ENCODE results near the gene NRSN2.
"Not testable (repeated sequence)": the region's sequence is repeated elsewhere in the genome, so short reads cannot be mapped to it uniquely, and the experiment has no call there.

NRSN2 gene

DNA sequence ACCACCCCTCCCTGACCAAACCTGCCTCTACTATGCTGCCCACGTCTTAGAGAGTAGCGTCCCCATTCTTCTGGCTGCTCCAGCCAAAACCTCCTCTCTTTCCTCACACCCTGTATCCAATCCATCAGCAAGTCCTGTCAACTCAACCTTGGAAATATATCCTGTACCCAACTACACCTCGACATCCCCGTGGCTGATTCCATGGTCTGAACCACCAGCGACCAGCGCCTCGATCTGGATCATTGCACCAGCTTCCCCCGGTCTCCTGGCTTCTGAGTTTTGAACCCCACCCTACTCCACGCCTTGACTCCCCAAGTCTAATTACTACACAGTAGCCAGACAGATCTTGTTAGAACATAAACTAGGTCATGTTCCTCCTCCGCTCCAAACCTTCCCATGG, 9.8 kb downstream of the NRSN2 start:
- FAIRE-seq: no peak

DNA sequence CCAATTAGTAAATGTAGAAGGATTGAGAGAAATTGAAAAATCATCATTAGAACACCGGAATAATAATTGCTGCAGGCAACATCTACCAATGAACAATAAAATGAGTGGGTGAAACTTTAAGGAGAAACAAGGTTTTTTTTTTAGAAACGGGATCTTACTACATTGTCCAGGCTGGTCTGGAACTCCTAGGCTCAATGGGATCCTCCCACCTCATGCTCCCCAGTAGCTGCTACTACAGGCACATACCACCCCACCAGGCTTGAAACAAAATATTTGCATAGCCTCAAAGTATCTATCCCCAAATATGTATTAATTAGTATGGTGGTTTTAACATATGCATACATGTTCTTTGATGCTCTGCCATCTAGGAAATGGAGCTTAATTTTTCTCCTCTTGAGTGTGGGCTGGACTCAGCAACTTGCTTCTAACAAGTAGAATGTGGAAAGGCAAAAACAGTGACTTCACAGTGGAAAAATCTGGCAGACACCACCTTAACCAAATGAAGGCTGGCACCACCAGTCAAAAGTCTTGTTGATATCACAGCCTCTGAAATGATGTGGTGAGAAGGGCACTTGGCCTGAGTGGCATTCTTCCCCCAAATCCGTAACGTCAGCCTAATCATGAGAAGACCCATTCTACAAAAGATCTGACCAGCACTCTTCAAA, 12.1 kb downstream of the NRSN2 start:
- no peak for FAIRE-seq

- no peak for FAIRE-seq
These were observed 14.7 kb downstream of the NRSN2 start for GRCh38 chr20:361561-361960.

DNA sequence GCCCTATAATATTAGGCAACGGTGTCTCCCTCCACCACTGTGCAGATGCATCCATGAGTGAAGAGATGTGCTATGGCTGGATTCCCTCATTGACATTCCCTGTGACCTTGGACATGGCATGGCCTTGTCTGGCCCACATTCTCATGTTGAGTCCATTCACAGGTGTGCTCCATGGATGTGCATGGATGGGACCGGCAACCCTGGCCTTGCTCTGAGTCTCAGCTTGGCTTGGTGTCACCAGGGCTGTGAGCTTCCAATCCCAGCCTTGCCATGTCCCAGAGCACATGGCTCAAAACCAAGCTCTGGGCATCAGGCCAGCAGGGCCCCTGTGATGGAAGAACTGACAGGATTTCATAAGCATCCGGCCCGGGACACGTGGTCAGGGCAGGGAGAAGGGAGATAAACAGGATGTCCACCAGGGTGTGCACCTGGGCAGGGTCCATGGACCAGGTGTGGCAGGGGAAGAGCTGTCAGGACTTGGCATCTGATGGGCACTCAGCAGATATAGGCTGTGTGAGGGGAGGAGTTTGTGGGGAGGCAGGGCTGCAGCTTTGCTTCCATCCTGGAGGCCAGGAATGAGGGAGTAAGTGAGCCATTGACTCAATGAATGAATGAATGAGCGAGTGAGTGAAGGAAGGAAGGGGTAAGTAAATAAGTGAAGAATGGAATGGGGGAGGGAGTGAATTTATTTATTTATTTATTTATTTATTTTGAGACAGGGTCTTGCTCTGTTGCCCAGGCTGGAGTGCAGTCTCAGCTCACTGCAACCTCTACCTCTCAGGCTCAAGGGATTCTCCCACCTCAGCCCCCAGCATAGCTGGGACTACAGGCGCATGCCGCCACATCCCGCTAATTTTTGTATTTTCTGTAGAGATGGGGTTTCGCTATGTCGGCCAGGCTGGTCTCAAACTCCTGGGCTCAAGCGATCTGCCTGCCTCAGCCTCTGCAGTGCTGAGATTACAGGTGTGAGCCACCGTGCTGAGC, 15.7 kb downstream of the NRSN2 start:
- no peak for FAIRE-seq

DNA sequence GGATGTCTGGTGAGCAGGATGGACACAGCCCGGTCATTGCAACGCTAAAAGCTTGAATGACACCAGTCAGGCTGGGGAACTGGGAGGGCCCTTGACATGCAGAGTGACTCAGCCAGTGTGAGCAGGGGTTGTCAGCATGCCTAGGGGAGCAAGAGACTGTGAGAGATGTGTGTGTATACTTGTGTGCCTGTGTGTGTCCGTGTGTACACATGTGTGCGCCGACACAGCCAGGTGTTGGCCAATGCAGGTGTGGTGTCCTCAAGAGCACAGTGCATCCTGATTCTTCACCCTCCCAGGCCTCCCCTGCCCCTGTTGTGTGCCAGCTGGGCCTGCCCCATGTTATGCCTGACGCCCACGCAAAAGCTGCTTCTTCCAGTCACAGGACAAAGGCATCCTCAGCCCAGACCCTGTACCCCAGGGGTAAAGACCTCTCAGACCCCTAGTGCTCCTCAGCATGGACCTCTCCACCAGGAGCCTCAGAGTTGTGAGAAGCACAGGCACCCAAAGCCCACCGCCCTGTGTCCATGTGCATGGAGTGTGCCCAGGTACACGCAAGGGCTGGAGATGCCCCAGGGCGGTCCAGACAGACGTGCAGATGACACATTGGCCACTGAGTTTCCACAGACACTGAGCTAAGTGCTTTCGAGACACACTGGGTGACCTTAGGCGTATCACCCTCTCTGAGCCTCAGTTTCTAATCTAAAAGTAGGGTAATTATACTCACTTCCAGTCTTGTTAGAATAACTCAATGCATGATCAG, 16.6 kb downstream of the NRSN2 start:
- FAIRE-seq: no peak

DNA sequence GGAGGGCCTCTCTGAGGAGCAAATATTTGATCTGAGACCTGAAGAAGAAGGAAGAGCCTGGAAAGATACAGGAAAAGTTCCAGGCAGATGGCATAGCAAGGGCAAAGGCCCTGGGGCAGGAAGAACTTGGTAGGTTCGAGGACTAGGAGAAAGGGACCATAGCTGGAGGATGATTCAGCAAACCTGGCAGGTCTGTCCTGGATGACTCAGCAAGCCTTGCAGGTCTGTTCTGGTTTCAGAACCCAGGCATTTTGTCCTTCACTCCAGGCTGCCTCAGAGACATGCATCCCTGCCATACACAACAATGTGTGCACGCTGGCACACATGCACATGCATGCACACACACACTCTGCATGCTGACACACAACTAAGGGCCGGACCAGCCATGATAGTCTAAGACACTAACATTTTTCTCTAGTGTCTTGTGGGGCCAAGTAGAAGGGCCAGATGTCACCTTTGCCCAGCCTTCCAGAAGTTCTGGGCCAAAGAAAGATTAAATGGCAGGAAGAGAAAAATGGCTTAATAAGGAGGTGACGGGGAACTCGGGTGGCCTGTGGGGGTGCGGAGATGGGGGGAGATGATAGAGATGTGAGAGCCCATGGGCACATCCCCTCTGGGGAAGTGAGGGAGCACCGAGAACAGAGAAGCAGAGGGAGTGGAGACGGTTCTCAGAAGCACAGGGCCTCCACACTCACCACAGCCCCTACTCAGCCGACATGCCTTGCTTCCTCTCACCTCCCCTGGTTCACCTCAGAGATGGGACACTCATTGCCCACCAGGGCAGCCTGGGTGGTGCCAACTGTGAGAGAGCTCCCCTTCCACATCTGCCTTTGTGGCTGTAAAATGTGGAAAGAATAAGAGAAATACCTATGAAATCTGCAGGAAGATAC, 18.2 kb downstream of the NRSN2 start:
- FAIRE-seq: no peak

DNA sequence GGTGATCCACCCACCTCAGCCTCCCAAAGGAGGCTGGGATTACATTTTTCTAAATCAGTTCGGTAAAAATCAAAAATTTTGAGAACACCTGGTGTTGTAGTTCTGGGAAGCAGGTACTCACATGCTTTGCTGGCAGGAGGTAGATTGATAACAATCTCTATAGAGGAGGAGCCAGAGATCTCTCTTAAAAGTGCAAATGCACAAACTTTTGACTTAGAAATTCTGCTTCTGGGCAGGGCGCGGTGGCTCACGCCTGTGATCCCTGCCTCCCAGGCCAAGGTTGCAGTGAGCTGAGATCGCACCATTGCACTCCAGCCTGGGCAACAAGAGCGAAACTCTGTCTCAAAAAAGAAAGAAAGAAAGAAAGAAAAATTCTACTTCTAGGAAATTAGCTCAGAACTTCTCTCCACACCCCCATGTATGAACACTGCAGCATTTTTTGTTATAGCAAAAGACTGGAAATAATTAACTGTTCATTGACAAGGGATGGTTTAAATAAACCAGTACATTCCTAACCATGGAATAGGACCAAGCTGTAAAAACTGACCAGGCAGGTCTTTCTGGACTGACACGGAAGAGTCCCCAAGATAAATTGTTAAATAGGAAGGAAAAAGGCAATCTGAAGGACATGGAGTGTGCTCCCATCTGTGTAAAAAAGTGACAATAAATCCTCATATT, 19.3 kb downstream of the NRSN2 start:
- FAIRE-seq: no peak

DNA sequence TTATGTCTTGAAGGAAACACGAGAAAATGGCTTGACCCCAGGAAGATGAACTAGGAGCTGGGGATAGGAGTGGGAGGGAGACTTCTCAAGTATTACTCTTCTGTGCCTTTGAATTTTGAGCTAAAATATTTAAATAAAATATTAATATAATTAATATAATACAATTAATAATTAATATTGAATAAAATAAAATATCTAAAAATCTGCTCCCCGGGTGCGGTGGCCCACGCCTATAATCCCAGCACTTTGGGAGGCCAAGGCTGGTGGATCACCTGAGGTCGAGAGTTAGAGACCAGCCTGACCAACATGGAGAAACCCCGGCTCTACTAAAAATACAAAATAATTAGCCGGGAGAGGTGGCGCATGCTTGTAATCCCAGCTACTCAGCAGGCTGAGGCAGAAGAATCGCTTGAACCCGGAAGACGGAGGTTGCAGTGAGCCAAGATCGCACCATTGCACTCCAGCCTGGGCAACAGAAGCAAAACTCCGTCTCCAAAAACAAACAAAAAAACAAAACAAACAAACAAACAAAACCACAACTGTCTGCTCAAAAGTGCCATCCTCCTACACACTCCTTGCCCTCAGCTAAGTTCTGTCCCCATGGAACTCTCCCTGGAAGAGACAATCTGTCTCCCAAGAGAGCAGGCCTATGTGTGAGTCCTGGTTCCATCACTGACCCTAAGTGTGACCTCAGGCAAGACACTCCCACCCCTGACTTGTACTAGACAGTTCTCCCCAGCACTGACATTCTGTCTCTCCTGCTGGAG, 20.0 kb downstream of the NRSN2 start:
- FAIRE-seq: no peak

DNA sequence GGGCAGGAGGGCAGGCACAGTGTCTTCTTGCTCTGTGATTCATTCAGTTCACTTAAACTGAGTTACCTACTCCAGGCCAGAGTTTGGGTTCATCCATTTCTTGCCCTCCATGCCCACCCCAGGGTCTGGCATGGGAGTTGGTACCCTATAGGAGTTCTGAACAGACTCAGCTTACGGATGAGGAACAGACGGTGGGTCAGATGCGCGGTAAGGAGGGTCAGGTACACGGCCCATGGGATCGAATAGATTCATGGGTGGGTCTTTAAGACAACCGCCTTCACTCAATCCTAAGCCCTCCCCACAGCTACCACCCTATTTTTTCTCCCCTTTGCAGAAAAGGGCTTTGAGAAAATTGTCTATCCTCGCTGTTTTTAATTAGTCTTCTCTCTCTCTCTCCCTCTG, 20.6 kb downstream of the NRSN2 start:
- FAIRE-seq: no peak

DNA sequence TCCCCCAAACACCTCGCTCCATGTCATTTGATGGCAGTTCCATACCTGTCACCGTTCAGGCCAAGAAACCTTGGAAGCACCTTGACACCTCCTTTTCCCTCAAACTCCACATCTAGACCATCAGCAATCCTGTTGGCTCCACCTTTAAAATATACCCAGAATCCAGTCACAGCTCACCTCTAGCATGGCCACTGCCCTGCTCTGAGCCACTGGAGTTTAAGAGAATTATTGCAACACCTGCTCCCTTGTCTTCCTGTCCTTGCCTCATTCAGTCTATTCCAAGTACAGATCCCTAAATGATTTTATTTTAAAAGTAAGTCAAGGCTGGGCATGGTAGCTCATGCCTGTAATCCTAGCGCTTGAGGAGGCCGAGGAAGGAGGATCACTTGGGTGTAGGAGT, 22.0 kb downstream of the NRSN2 start:
- FAIRE-seq: no peak

DNA sequence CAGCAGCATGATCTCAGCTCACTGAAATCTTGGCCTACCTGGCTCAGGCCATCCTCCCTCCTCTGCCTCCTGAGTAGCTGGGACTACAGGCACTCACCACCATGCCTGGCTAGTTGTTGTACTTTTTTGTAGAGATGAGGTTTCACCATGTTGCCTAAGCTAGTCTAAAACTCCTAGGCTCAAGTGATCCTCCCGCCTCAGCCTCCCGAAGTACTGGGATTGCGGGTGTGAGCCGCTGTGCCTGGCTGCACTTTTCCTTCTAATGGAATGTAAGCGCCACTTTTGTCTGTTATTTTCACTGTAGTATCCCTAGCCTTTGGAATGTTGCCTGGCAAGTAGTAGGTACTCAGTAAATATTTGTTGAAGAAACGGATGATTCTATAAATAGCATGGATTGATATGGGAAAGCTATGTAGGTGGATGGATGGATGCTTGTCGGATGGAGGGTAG, 23.3 kb downstream of the NRSN2 start:
- FAIRE-seq: no peak

- no peak for FAIRE-seq
These were observed 24.3 kb downstream of the NRSN2 start for GRCh38 chr20:370977-371754.

- no peak for FAIRE-seq
These were observed 25.0 kb downstream of the NRSN2 start for GRCh38 chr20:371755-372542.

DNA sequence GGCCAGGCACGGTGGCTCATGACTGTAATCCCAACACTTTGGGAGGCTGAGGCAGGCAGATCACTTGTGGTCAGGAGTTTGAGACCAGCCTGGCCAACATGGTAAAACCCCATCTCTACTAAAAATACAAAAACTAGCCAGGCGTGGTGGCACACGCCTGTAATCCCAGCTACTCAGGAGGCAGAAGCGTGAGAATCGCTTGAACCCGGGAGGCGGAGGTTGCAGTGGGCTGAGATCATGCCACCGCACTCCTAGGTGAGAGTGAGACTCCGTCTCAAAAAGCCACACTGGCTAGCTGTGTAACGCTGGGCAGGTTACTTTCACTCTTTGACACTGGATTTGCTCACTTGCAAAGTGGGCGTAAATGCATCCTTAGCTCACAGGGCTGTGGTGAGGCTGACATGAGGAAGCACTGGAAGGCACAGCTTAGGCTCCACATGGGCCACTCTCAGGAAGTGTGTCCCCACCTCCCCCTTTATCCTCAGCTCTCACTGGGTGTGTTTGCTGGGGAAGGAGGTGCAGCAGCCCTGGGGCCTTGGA, 25.7 kb downstream of the NRSN2 start:
- not testable (repeated sequence) for FAIRE-seq

GRCh38 chr20:373171-373890, 26.4 kb downstream of the NRSN2 start:
- FAIRE-seq: no peak

DNA sequence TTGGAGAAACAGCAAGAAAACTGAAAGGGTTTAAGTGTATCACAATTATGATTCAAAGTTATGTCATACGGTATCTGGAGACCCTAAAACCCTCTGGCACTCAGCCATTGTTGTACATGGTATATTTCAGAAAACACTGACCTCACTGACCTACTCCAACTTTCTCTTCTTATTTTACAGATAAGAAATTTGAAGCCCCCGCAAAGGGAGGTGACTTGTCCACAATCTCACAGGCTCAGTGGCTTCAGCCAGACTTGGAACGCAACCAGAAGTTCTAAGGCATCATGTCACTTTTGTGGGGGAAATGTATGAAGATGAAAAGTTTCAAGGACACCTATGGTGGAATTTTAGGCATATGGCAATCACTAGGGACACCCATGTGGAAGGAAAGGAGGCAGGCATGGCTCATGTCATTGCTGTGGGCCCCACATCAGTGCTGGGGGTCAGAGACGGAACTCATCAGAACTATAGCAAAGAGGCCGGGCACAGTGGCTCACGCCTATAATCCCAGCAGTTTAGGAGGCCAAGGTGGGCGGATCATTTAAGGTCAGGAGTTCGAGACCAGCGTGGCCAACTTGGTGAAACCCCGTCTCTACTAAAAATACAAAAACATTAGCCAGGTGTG, 28.5 kb downstream of the NRSN2 start:
- FAIRE-seq: no peak

DNA sequence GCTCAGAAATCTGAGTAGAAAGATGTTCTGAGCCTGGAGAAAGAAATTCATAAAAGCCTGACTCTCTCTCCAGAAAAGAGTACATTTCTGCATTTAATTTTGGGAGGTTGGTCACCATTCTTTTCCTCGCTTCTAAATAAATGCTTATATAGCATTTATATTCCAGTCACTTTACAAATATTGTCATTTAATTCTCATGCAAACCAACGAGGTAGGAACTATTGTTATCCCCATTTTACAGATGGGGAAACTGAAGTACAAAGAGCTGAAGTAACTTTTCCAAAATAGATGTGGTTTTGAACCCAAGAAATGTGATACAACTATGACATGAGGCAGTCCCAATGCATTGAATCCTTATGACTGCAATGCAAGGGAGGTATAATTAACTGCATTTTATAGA, 29.2 kb downstream of the NRSN2 start:
- no peak for FAIRE-seq

DNA sequence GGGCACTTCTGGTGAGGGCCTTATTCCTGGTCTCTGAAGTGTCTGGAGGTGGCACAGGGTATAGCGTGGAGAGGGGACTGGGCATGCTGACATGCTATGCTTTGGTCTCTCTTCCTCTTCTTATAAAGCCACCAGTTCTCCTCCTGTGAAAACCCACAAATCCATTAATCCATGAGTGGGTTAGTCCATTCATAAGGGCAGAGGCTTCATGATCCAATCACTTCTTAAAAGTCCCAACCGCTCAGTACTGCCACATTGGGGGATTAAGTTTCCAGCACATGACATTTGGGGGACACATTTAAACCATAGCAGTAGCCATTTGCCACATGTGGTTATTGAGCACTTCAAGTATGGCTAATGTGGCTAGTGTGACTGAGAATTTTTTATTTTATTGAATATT, 29.8 kb downstream of the NRSN2 start:
- FAIRE-seq: no peak
